ENCODE data around the gene MYOG. TPM values are rescaled to one million over a fixed set of nuclear protein-coding genes. Genes with fewer than 3 reads are reported as not detected.

Gene MYOG
- total RNA-seq, 4 donors from 2014 or later: not detected

DNA sequence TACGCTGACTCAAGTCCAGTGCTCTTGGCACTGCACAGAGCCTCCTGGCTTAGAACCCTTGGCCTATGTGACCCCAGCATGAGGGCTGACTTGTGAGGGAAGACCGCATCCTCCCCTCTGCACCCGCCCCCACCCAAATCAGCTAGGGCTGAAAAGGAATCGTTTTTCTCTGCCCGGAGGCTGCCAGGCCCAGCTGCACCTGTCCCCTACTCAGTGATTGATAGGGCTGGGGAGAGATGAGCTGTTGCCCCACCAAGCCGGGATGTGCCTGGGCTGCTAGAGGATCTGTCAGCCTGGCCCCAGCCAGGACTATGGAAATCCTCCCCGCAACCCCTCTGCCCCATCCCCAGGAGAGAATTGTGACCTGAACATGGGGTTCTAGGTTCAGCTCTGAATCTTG, 20.6 kb downstream of the MYOG start:
- H3K36me3 ChIP-seq: no peaks in the 10 kb centered on the region
- intact Hi-C loops (cut with DNase I): no loop called here
- H3K27me3 ChIP-seq: no peaks in the 10 kb centered on the region
- H3K4me1 ChIP-seq: peaks cover 23 to 26% (median 24%) of the 10 kb centered on the region in 4 donors
- no peak for DNase-seq (ENCODE audit: extremely low spot score)
- 70% methylated on average over 7 of the region's 7 CpGs for WGBS
- no peak overlapping the region for H3K4me3 ChIP-seq
- no peaks in the 10 kb centered on the region for H3K9me3 ChIP-seq
- H3K27ac ChIP-seq (replicated peaks in 1 of 4): no peak overlapping the region
- TF ChIP-seq, protein P1, sequence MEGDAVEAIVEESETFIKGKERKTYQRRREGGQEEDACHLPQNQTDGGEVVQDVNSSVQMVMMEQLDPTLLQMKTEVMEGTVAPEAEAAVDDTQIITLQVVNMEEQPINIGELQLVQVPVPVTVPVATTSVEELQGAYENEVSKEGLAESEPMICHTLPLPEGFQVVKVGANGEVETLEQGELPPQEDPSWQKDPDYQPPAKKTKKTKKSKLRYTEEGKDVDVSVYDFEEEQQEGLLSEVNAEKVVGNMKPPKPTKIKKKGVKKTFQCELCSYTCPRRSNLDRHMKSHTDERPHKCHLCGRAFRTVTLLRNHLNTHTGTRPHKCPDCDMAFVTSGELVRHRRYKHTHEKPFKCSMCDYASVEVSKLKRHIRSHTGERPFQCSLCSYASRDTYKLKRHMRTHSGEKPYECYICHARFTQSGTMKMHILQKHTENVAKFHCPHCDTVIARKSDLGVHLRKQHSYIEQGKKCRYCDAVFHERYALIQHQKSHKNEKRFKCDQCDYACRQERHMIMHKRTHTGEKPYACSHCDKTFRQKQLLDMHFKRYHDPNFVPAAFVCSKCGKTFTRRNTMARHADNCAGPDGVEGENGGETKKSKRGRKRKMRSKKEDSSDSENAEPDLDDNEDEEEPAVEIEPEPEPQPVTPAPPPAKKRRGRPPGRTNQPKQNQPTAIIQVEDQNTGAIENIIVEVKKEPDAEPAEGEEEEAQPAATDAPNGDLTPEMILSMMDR (IDR thresholded peaks at IDR 0.05): no peak
- TF ChIP-seq POLR2A (IDR thresholded peaks at IDR 0.05; ENCODE audit: low read depth) (no peak), EP300 (IDR thresholded peaks at IDR 0.05) (no peak), POLR2AphosphoS5 (IDR thresholded peaks at IDR 0.05) (no peak)

DNA sequence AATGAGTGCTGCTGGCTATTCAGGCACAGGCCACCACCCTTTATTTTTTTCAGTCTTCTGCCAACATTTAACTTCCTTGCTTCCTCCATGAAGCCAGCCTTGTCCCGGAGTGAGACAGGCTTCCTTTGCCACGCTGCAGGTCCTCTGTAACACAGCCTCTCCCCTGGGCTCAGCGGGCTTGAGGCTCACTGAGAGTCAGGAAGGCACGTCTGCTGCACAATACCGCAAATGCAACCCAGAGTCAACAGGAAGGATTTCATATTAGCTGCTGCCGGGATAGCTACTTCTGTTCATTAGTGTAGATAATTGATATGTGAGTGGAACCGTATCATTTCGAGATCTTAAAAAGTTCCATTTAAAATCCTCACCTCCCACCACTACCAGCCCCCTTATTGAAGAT, 22.5 kb downstream of the MYOG start:
- no peak for DNase-seq (ENCODE audit: extremely low spot score)
- H3K9me3 ChIP-seq: no peaks in the 10 kb centered on the region
- intact Hi-C loops (cut with DNase I): no loop called here
- WGBS: 70% methylated on average over 8 of the region's 8 CpGs
- no peak overlapping the region for H3K27ac ChIP-seq (replicated peaks in 1 of 4)
- H3K36me3 ChIP-seq: peaks cover 0 to 8% (median 0%) of the 10 kb centered on the region in 4 donors
- TF ChIP-seq, protein P1 (IDR thresholded peaks at IDR 0.05): no peak
- TF ChIP-seq EP300 (IDR thresholded peaks at IDR 0.05) (no peak), POLR2A (IDR thresholded peaks at IDR 0.05; ENCODE audit: low read depth) (no peak), POLR2AphosphoS5 (IDR thresholded peaks at IDR 0.05) (no peak)
- peaks cover 4 to 7% (median 5%) of the 10 kb centered on the region in 4 donors for H3K4me1 ChIP-seq
- H3K27me3 ChIP-seq: no peaks in the 10 kb centered on the region
- H3K4me3 ChIP-seq: no peak overlapping the region

DNA sequence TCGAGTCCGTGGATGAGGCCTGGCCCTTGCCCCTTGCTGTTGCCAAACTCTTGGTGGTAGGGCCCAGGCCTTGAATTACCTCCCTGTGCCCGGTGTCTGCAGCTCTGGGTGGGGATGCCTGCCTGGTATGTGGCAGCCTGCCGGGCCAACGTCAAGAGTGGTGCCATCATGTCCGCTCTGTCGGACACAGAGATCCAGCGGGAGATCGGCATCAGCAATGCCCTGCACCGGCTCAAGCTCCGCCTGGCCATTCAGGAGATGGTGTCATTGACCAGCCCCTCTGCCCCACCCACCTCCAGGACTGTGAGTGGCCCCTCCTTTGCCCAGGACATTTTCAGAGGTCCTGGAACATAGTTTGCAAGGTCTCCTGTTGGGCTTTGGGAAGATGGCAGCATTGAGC, 25.7 kb downstream of the MYOG start:
- H3K27me3 ChIP-seq: no peaks in the 10 kb centered on the region
- H3K36me3 ChIP-seq: peaks cover 0 to 13% (median 5%) of the 10 kb centered on the region in 4 donors
- no peak overlapping the region for H3K4me3 ChIP-seq
- no peak overlapping the region for H3K27ac ChIP-seq (replicated peaks in 1 of 4)
- no peaks in the 10 kb centered on the region for H3K4me1 ChIP-seq
- no peak for TF ChIP-seq EP300 (IDR thresholded peaks at IDR 0.05)
- no peak for TF ChIP-seq POLR2AphosphoS5 (IDR thresholded peaks at IDR 0.05)
- intact Hi-C loops (cut with DNase I): no loop called here
- DNase-seq (ENCODE audit: extremely low spot score): no peak
- H3K9me3 ChIP-seq: no peaks in the 10 kb centered on the region
- WGBS: 96% methylated on average over 9 of the region's 11 CpGs

DNA sequence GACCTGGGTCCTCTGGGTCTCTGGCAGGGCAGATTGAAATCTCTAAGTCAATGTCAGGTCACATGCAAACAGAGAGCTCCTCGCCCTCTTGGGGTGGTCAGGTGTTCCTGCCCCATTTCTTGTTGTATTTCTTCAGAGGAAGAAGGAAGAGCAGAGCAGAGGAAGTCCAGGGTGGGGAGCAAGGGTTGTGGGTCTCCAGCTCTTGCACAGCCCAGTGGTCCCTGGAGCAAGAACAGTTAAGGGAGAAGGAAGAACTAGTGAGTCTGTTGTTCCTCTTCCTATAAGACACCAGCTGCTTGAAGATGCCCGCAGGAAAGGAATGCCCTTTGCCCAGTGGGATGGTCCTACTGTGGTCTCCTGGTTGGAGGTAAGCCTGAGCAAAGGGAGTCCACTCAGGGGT, 26.3 kb downstream of the MYOG start:
- DNase-seq (ENCODE audit: extremely low spot score): no peak
- 88% methylated on average over 2 of the region's 2 CpGs for WGBS
- H3K4me1 ChIP-seq: no peaks in the 10 kb centered on the region
- H3K36me3 ChIP-seq: peaks cover 0 to 13% (median 5%) of the 10 kb centered on the region in 4 donors
- H3K27ac ChIP-seq (replicated peaks in 1 of 4): no peak overlapping the region
- TF ChIP-seq POLR2AphosphoS5 (IDR thresholded peaks at IDR 0.05) (no peak), POLR2A (IDR thresholded peaks at IDR 0.05; ENCODE audit: low read depth) (no peak), EP300 (IDR thresholded peaks at IDR 0.05) (no peak)
- TF ChIP-seq, protein P1 (IDR thresholded peaks at IDR 0.05): no peak
- no peaks in the 10 kb centered on the region for H3K27me3 ChIP-seq
- intact Hi-C loops (cut with DNase I): no loop called here
- no peaks in the 10 kb centered on the region for H3K9me3 ChIP-seq
- no peak overlapping the region for H3K4me3 ChIP-seq

DNA sequence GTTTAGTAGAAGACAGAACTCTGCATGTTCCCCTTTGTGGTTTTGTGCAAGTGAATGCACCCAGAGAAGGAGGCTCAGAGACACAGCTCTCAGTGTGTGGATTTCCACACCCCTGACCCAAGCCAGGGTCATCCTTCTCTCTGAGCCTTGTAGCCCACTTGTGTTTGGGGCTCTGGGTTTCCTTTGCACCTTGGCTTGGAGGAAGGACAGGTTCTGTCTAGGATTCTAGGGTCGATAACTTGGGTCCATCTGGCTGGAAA, 27.2 kb downstream of the MYOG start:
- Histone ChIP-seq H3K4me1 (no peaks in the 10 kb centered on the region), H3K27ac (replicated peaks in 1 of 4) (no peak overlapping the region), H3K36me3 (peaks cover 0 to 13% (median 5%) of the 10 kb centered on the region in 4 donors), H3K9me3 (no peaks in the 10 kb centered on the region), H3K27me3 (no peaks in the 10 kb centered on the region), H3K4me3 (no peak overlapping the region)
- no peak for DNase-seq (ENCODE audit: extremely low spot score)
- intact Hi-C loops (cut with DNase I): no loop called here
- WGBS: 100% methylated on average over 1 of the region's 1 CpG
- TF ChIP-seq POLR2A (IDR thresholded peaks at IDR 0.05; ENCODE audit: low read depth) (no peak), EP300 (IDR thresholded peaks at IDR 0.05) (no peak), POLR2AphosphoS5 (IDR thresholded peaks at IDR 0.05) (no peak)
- TF ChIP-seq, protein P1 (IDR thresholded peaks at IDR 0.05): no peak

All from esophagus muscularis mucosa (tissue), 4 donors.